ENCODE measurements around the gene CCDC110.

DNA sequence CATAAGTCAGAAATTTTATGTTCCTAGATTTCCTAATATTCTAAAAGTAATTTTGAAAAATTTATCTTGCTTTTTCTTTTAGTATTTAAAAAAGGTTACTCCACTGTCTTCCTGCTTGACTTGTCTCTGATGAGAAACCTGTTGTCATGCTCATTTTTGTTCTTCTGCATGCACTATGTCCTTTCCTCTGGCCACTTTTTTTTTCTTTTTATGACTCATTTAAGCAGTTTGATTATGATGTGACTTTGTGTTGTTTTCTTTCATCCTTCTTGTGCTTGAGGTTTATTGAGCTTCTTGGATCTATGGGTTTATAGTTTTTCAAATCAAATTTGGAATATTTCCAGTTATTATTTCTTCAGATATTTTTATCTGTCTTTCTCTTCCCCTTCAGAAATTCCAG is 33.7 kb downstream of the CCDC110 start:
- TF ChIP-seq YY1 (IDR thresholded peaks at IDR 0.05; ENCODE audit: insufficient read depth, insufficient read length) (no peak), ZNF274 (IDR thresholded peaks at IDR 0.05; ENCODE audit: low read depth, low read length) (no peak)

Data from NT2/D1 (cell line).